Central memory CD8-positive, alpha-beta T cell (primary cell): ENCODE data around the gene MYH7B.
A peak's percentile ranks its signal among the peaks of the same experiment; 100 is the strongest.

Source experiments
- ATAC-seq: fragments of 150-1000 bp; cut with Tn5 transposase; replicated peaks from 2 replicates; pipeline ENCODE4 v1.10.0; 2022; ENCODE audit warnings: mild to moderate bottlenecking, moderate FRiP score, moderate number of reproducible peaks; ENCODE audit not compliant: poor library complexity, severe bottlenecking; ENCODE audit errors: extremely low read depth
- DNase-seq, 2 donors: peaks; one replicate each; pipeline ENCODE4 v3.0.0; 2021; ENCODE audit warnings: low spot score in 2 of 2
- H3K27ac Mint-ChIP-seq: one replicate; pipeline ENCODE4 v1.8.0; 2022; ENCODE audit warnings: low read depth, mild to moderate bottlenecking, moderate library complexity, mixed read lengths
- H3K27me3 Mint-ChIP-seq: one replicate; pipeline ENCODE4 v1.8.0; 2022; ENCODE audit warnings: mixed read lengths
- H3K36me3 Mint-ChIP-seq: one replicate; pipeline ENCODE4 v1.8.0; 2022; ENCODE audit warnings: mild to moderate bottlenecking, moderate library complexity, mixed read lengths; ENCODE audit not compliant: insufficient read depth
- H3K4me1 Mint-ChIP-seq: one replicate; pipeline ENCODE4 v1.8.0; 2022; ENCODE audit warnings: mixed read lengths
- H3K4me3 Mint-ChIP-seq: one replicate; pipeline ENCODE4 v1.8.0; 2022; ENCODE audit warnings: mild to moderate bottlenecking, moderate library complexity, mixed read lengths
- H3K9me3 Mint-ChIP-seq: one replicate; pipeline ENCODE4 v1.8.0; 2022; ENCODE audit warnings: mixed read lengths

MYH7B gene

GRCh38 chr20:34983995-34984735 lies 28.5 kb downstream of the MYH7B start:
- no peaks in the 10 kb centered on the region for H3K9me3 Mint-ChIP-seq
- peaks cover 36% of the 10 kb centered on the region for H3K27me3 Mint-ChIP-seq
- H3K4me1 Mint-ChIP-seq = peaks cover 4% of the 10 kb centered on the region
- H3K36me3 Mint-ChIP-seq = peaks cover 2% of the 10 kb centered on the region
- H3K4me3 Mint-ChIP-seq = no peak overlapping the region
- H3K27ac Mint-ChIP-seq = no peak overlapping the region
- ATAC-seq = no peak
- DNase-seq = no peak

DNA sequence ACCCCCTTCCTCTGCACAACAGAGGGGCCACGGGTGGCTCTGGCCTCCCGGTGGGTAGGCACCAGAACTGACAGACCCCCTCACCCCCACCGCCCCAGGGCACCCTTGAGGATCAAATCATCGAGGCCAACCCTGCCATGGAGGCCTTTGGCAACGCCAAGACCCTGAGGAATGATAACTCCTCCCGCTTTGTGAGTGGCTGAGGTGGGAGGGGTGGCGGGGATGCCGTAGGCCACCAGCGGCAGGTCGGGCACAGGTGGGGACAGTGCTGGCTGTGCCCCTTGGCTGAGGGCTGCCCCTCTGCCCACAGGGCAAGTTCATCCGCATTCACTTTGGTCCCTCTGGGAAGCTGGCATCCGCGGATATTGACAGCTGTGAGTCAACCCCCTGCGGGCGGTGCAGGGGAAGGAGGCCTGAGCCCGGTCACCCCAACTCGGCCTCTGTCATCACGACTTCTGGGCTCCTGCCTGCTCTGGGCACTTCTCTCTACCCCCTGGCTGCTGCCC lies 29.1 kb downstream of the MYH7B start:
- Mint-ChIP-seq H3K4me1 (peaks cover 4% of the 10 kb centered on the region), H3K9me3 (no peaks in the 10 kb centered on the region), H3K4me3 (no peak overlapping the region), H3K27ac (no peak overlapping the region), H3K27me3 (peaks cover 36% of the 10 kb centered on the region), H3K36me3 (peaks cover 2% of the 10 kb centered on the region)
- DNase-seq (no peak), ATAC-seq (no peak)

GRCh38 chr20:34985461-34986310 lies 30.0 kb downstream of the MYH7B start:
- H3K9me3 Mint-ChIP-seq = no peaks in the 10 kb centered on the region
- H3K27me3 Mint-ChIP-seq = peaks cover 36% of the 10 kb centered on the region
- H3K36me3 Mint-ChIP-seq = peaks cover 2% of the 10 kb centered on the region
- H3K27ac Mint-ChIP-seq = no peak overlapping the region
- peaks cover 4% of the 10 kb centered on the region for H3K4me1 Mint-ChIP-seq
- H3K4me3 Mint-ChIP-seq = no peak overlapping the region
- ATAC-seq (no peak), DNase-seq (no peak)

- no peak overlapping the region for H3K4me3 Mint-ChIP-seq
- no peak for DNase-seq
- H3K36me3 Mint-ChIP-seq = peaks cover 5% of the 10 kb centered on the region
- no peaks in the 10 kb centered on the region for H3K9me3 Mint-ChIP-seq
- peaks cover 4% of the 10 kb centered on the region for H3K4me1 Mint-ChIP-seq
- H3K27me3 Mint-ChIP-seq = peaks cover 27% of the 10 kb centered on the region
- no peak for ATAC-seq
- no peak overlapping the region for H3K27ac Mint-ChIP-seq
These were observed 30.9 kb downstream of the MYH7B start for GRCh38 chr20:34986311-34987287.

GRCh38 chr20:34987288-34988190 lies 31.9 kb downstream of the MYH7B start:
- Mint-ChIP-seq H3K27ac (no peak overlapping the region), H3K9me3 (no peaks in the 10 kb centered on the region), H3K36me3 (peaks cover 5% of the 10 kb centered on the region), H3K27me3 (peaks cover 17% of the 10 kb centered on the region), H3K4me1 (peaks cover 4% of the 10 kb centered on the region), H3K4me3 (no peak overlapping the region)
- ATAC-seq = no peak
- no peak for DNase-seq

GRCh38 chr20:34988191-34988540 lies 32.5 kb downstream of the MYH7B start:
- Mint-ChIP-seq H3K4me1 (peaks cover 4% of the 10 kb centered on the region), H3K36me3 (peaks cover 5% of the 10 kb centered on the region), H3K4me3 (no peak overlapping the region), H3K27ac (no peak overlapping the region), H3K27me3 (peaks cover 11% of the 10 kb centered on the region), H3K9me3 (no peaks in the 10 kb centered on the region)
- ATAC-seq = no peak
- no peak for DNase-seq

DNA sequence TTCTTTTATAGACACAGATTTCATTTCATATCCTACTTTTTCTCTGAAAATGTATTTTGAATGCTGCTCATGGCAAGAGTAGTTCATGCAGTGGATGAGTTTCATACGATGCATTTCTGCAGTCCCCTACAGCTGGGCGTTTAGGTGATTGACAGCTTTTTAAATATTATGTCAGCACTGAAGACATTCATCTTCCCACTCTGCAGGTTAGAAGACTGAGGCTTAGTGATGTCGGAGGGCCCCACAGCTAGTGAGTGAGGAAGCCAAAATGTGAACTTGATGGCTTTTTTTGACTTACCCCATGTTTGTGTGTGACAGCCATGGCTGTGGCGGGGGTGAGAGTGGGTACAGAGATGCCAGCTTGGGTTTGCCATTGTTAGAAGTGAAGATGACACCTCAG lies 33.5 kb downstream of the MYH7B start:
- Mint-ChIP-seq H3K4me1 (peaks cover 4% of the 10 kb centered on the region), H3K27ac (peak overlapping the region; percentile 38), H3K9me3 (no peaks in the 10 kb centered on the region), H3K36me3 (peaks cover 5% of the 10 kb centered on the region), H3K4me3 (no peak overlapping the region), H3K27me3 (peaks cover 2% of the 10 kb centered on the region)
- no peak for ATAC-seq
- DNase-seq = no peak

- Mint-ChIP-seq H3K4me3 (no peak overlapping the region), H3K27ac (no peak overlapping the region), H3K9me3 (no peaks in the 10 kb centered on the region), H3K27me3 (no peaks in the 10 kb centered on the region), H3K4me1 (peaks cover 4% of the 10 kb centered on the region), H3K36me3 (peaks cover 5% of the 10 kb centered on the region)
- ATAC-seq (no peak), DNase-seq (no peak)
These were observed 34.0 kb downstream of the MYH7B start for GRCh38 chr20:34989670-34990069.

DNA sequence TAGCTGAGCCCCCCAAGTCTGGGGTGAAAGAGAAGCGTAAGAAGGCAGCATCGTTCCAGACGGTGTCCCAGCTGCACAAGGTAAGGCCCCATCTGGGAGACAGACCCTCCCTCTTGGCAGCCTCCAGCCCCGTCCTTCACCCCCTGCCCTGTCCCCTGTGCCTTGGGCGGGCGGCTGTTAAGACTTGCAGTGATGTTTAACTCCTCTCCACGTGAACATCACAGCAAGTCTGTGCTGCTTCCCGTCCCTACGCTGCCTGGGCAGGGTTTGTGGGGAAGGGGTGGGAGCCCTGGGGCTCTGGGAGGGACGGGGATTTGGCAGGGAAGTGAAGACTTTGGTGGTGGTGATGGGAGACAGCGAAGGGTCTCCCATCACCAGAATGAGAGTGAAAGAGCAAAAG lies 34.6 kb downstream of the MYH7B start:
- H3K9me3 Mint-ChIP-seq = no peaks in the 10 kb centered on the region
- H3K27ac Mint-ChIP-seq = no peak overlapping the region
- no peak overlapping the region for H3K4me3 Mint-ChIP-seq
- H3K36me3 Mint-ChIP-seq = peaks cover 5% of the 10 kb centered on the region
- ATAC-seq (no peak), DNase-seq (no peak)
- no peaks in the 10 kb centered on the region for H3K27me3 Mint-ChIP-seq
- peaks cover 4% of the 10 kb centered on the region for H3K4me1 Mint-ChIP-seq

- H3K4me1 Mint-ChIP-seq = peaks cover 3% of the 10 kb centered on the region
- peak overlapping the region; percentile 37 for H3K27ac Mint-ChIP-seq
These were observed 35.1 kb downstream of the MYH7B start for GRCh38 chr20:34990661-34991214.

GRCh38 chr20:34992751-34993417 lies 37.2 kb downstream of the MYH7B start:
- Mint-ChIP-seq H3K4me3 (no peak overlapping the region), H3K27me3 (no peaks in the 10 kb centered on the region), H3K4me1 (peaks cover 2% of the 10 kb centered on the region), H3K36me3 (peaks cover 5% of the 10 kb centered on the region), H3K9me3 (no peaks in the 10 kb centered on the region), H3K27ac (no peak overlapping the region)
- DNase-seq (no peak), ATAC-seq (no peak)

More at GRCh38 chr20:34990661-34991214, 35.1 kb downstream of the MYH7B start:
- no peaks in the 10 kb centered on the region for H3K9me3 Mint-ChIP-seq
- DNase-seq (no peak), ATAC-seq (no peak)
- no peak overlapping the region for H3K4me3 Mint-ChIP-seq
- H3K27me3 Mint-ChIP-seq = no peaks in the 10 kb centered on the region
- H3K36me3 Mint-ChIP-seq = peaks cover 5% of the 10 kb centered on the region
